ENCODE data around the gene TSSK6.

DNA sequence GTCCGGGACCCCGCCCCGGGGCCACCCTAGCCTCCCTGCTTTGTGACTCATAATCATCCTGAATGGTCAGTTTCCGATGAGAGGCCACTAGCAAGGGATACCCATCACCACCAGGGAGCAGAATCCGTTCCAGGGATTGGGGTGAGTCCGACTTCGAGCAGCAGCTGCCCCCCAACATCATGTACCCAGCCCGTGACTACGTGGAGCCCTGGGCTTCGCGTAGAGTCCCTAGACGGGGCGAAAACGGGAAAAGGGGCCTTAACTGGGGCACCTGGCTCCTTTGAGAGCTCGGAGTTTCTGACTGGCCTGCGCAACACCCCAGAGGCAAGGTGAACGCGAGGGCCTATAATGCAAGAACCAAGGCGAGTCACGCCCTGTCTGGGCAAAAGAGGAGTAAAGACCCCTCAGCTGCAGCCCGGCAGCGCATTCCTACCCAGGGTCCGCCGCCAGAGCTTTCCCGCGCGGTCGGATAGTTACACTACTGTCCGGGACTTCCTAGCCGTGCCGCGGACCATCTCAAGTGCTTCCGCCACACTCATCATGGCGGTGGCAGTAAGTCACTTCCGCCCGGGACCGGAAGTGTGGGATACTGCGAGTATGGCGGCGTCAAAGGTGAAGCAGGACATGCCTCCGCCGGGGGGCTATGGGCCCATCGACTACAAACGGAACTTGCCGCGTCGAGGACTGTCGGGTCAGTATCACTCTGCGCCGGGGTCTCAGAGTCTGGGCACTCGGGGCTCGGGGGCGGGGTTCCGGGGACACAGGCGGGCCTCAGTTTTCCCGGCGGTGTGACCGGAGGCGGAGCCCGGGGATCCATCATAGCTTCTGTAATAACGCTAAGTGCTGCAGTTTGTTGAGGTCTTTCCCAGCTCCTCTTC is 533 bp upstream of the TSSK6 start, which contains the start of gene NDUFA13:
- TF ChIP-seq CTCF (IDR thresholded peaks at IDR 0.05 in 8 of 11, conservative IDR thresholded peaks at IDR 0.05 in 3 of 11) (peak in 2 of 11 experiments; percentile 1 to 10), POLR2A (IDR thresholded peaks at IDR 0.05) (peak in 1 of 3 donors; percentile 40), POLR2AphosphoS5 (IDR thresholded peaks at IDR 0.05) (peak; percentile 100)

Measured in spleen (tissue), 7 donors.